Common myeloid progenitor, CD34-positive (primary cell): ENCODE measurements around the gene CEP85L.

Experiments
- CTCF ChIA-PET: fragments of 350-600 bp; sonication (Branson Sonifier 250); formaldehyde crosslinking; loops from one replicate; lab custom pipeline; 2021; ENCODE audit warnings: antibody characterized with exemption; lab: Charles Lee
- POLR2A ChIA-PET: fragments of 350-600 bp; sonication (Branson Sonifier 250); formaldehyde crosslinking; loops from one replicate; lab custom pipeline; 2021; ENCODE audit warnings: antibody characterized with exemption; lab: Charles Lee
- DNase-seq, 3 donors: peaks; one replicate each; pipeline versions ENCODE4 v3.0.0 to v3.0.0-alpha.2; 2013
- H3K27ac ChIP-seq, 2 experiments: 1 replicate in 1 of 2; 2 replicates in 1 of 2; pipeline ENCODE4 v1.7.0; 2013; ENCODE audit warnings: inconsistent platforms in 2 of 2, low read length in 2 of 2, mild to moderate bottlenecking in 2 of 2, low read depth in 1 of 2, moderate library complexity in 1 of 2; ENCODE audit not compliant: severe bottlenecking in 2 of 2, insufficient read depth in 1 of 2, poor library complexity in 1 of 2
- H3K27me3 ChIP-seq, 5 experiments: replicated peaks in 2 of 5; 1 replicate in 3 of 5; 2 replicates in 2 of 5; pipeline versions ENCODE4 v1.6.1 to v1.7.0; 2013; ENCODE audit warnings: low read length in 4 of 5, mild to moderate bottlenecking in 2 of 5, moderate library complexity in 2 of 5, inconsistent platforms in 1 of 5; ENCODE audit not compliant: insufficient read depth in 5 of 5, control insufficient read depth in 4 of 5
- H3K36me3 ChIP-seq, 4 experiments: 1 replicate in 2 of 4; 2 replicates in 2 of 4; pipeline versions ENCODE4 v1.6.1 to v1.7.0; 2013; ENCODE audit warnings: low read length in 3 of 4, control low read depth in 1 of 4, mild to moderate bottlenecking in 1 of 4; ENCODE audit not compliant: control insufficient read depth in 4 of 4, insufficient read depth in 4 of 4
- H3K4me1 ChIP-seq, 4 experiments: 1 replicate in 3 of 4; 2 replicates in 1 of 4; pipeline versions ENCODE4 v1.6.1 to v1.7.1; 2013; ENCODE audit warnings: low read length in 3 of 4, mild to moderate bottlenecking in 3 of 4, control low read depth in 1 of 4, inconsistent platforms in 1 of 4, moderate library complexity in 1 of 4; ENCODE audit not compliant: control insufficient read depth in 4 of 4, insufficient read depth in 4 of 4; ENCODE audit errors: control extremely low read depth in 1 of 4
- H3K4me3 ChIP-seq, 7 experiments: 1 replicate in 4 of 7; 2 replicates in 3 of 7; pipeline versions ENCODE4 v1.5.1 to v1.7.0; 2013; ENCODE audit warnings: mild to moderate bottlenecking in 7 of 7, low read length in 6 of 7, moderate library complexity in 6 of 7, inconsistent platforms in 2 of 7, low read depth in 2 of 7, control low read depth in 1 of 7; ENCODE audit not compliant: insufficient read depth in 4 of 7, control insufficient read depth in 1 of 7; ENCODE audit errors: extremely low read depth in 1 of 7
- H3K9me3 ChIP-seq, 5 experiments: 1 replicate in 4 of 5; 2 replicates in 1 of 5; pipeline versions ENCODE4 v1.6.1 to v1.7.1; 2013; ENCODE audit warnings: low read length in 4 of 5, mild to moderate bottlenecking in 2 of 5, inconsistent platforms in 1 of 5, low read depth in 1 of 5, moderate library complexity in 1 of 5; ENCODE audit not compliant: control insufficient read depth in 4 of 5, insufficient read depth in 2 of 5; ENCODE audit errors: control extremely low read depth in 1 of 5
- WGBS: methylation state at CpG from one replicate; pipeline ENCODE4 v1.1.5; 2013; ENCODE audit not compliant: insufficient coverage; 5-methylcytosine and 5-hydroxymethylcytosine counted together

CEP85L gene

GRCh38 chr6:118617417-118617816, 34.0 kb downstream of the CEP85L start:
- Histone ChIP-seq H3K9me3 (peaks cover 0 to 4% (median 0%) of the 10 kb centered on the region in 5 experiments), H3K27ac (peak overlapping the region; percentile 1 to 43), H3K4me3 (peak overlapping the region in 4 of 7 experiments; percentile 16 to 66 (median 44)), H3K27me3 (no peaks in the 10 kb centered on the region), H3K4me1 (peaks cover 0 to 18% (median 6%) of the 10 kb centered on the region in 4 experiments), H3K36me3 (no peaks in the 10 kb centered on the region)
- DNase-seq = peak in 1 of 3 donors; percentile 28
- 37% methylated on average over 11 of the region's 11 CpGs for WGBS
- CTCF ChIA-PET = interaction anchor here (0.6 to 2.3 kb wide), 7 partner anchors 16 to 464 kb away, joined by 3 to 8 read pairs (median 4); no protein-coding TSS in a partner anchor
- POLR2A ChIA-PET = interaction anchor here (0.6 kb wide), 1 partner anchor 50 kb away, joined by 3 read pairs; no protein-coding TSS in a partner anchor

- CTCF ChIA-PET = no interaction called here
- no peaks in the 10 kb centered on the region for H3K27me3 ChIP-seq
Measured at GRCh38 chr6:118611334-118611733, 40.1 kb downstream of the CEP85L start.

GRCh38 chr6:118606858-118607257, 44.5 kb downstream of the CEP85L start:
- Histone ChIP-seq H3K36me3 (peaks cover 0 to 4% (median 1%) of the 10 kb centered on the region in 4 experiments), H3K4me3 (no peak overlapping the region), H3K9me3 (peaks cover 0 to 5% (median 3%) of the 10 kb centered on the region in 5 experiments), H3K27me3 (no peaks in the 10 kb centered on the region), H3K27ac (no peak overlapping the region), H3K4me1 (peaks cover 0 to 9% (median 3%) of the 10 kb centered on the region in 4 experiments)
- no peak for DNase-seq
- CTCF ChIA-PET = interaction anchor here (0.7 to 1.8 kb wide), 4 partner anchors 14 to 322 kb away, joined by 3 to 6 read pairs (median 4); no protein-coding TSS in a partner anchor
- WGBS = 95% methylated on average over 5 of the region's 5 CpGs
- POLR2A ChIA-PET = no interaction called here

More at GRCh38 chr6:118611334-118611733, 40.1 kb downstream of the CEP85L start:
- Histone ChIP-seq H3K9me3 (peaks cover 0 to 7% (median 3%) of the 10 kb centered on the region in 5 experiments), H3K27ac (no peak overlapping the region), H3K36me3 (peaks cover 0 to 2% (median 0%) of the 10 kb centered on the region in 4 experiments), H3K4me3 (no peak overlapping the region), H3K4me1 (peaks cover 0 to 6% (median under 1%) of the 10 kb centered on the region in 4 experiments)
- WGBS = no CpG with 5 or more reads among the region's 3 CpGs
- POLR2A ChIA-PET = no interaction called here
- DNase-seq = no peak

- peak in 2 of 3 donors; percentile 24 to 34 for DNase-seq
- CTCF ChIA-PET = interaction anchor here (0.7 to 1.8 kb wide), 4 partner anchors 14 to 321 kb away, joined by 3 to 6 read pairs (median 4); no protein-coding TSS in a partner anchor
Measured at GRCh38 chr6:118606268-118606667, 45.1 kb downstream of the CEP85L start.

GRCh38 chr6:118603372-118603771, 48.0 kb downstream of the CEP85L start:
- H3K9me3 ChIP-seq = peaks cover 0 to 4% (median 3%) of the 10 kb centered on the region in 5 experiments
- peaks cover 0 to 4% (median 1%) of the 10 kb centered on the region in 4 experiments for H3K36me3 ChIP-seq
- no peak overlapping the region for H3K27ac ChIP-seq
- H3K4me1 ChIP-seq = peaks cover 0 to 9% (median 3%) of the 10 kb centered on the region in 4 experiments
- CTCF ChIA-PET = interaction anchor here (1.1 to 1.6 kb wide), 3 partner anchors 12 to 18 kb away, joined by 3 to 5 read pairs (median 3); no protein-coding TSS in a partner anchor
- no peak for DNase-seq
- H3K4me3 ChIP-seq = no peak overlapping the region
- WGBS = 100% methylated on average over 1 of the region's 2 CpGs
- no peaks in the 10 kb centered on the region for H3K27me3 ChIP-seq
- POLR2A ChIA-PET = no interaction called here

More at GRCh38 chr6:118606268-118606667, 45.1 kb downstream of the CEP85L start:
- Histone ChIP-seq H3K4me1 (peaks cover 0 to 9% (median 3%) of the 10 kb centered on the region in 4 experiments), H3K4me3 (no peak overlapping the region), H3K27ac (no peak overlapping the region), H3K27me3 (no peaks in the 10 kb centered on the region), H3K9me3 (peaks cover 0 to 4% (median 3%) of the 10 kb centered on the region in 5 experiments), H3K36me3 (peaks cover 0 to 4% (median 2%) of the 10 kb centered on the region in 4 experiments)
- POLR2A ChIA-PET = no interaction called here
- WGBS = 96% methylated on average over 2 of the region's 3 CpGs

- WGBS = 67% methylated on average over 1 of the region's 2 CpGs
- Histone ChIP-seq H3K9me3 (peaks cover 0 to 4% (median 3%) of the 10 kb centered on the region in 5 experiments), H3K36me3 (peaks cover 0 to 4% (median 1%) of the 10 kb centered on the region in 4 experiments), H3K4me3 (no peak overlapping the region), H3K27me3 (no peaks in the 10 kb centered on the region), H3K4me1 (peaks cover 0 to 9% (median 2%) of the 10 kb centered on the region in 4 experiments), H3K27ac (no peak overlapping the region)
- DNase-seq = no peak
- CTCF ChIA-PET = interaction anchor here (1.4 to 1.6 kb wide), 2 partner anchors 13 to 19 kb away, joined by 3 to 5 read pairs; no protein-coding TSS in a partner anchor
- POLR2A ChIA-PET = interaction anchor here (0.6 kb wide), 1 partner anchor 642 kb away, joined by 4 read pairs; no protein-coding TSS in a partner anchor
Measured at GRCh38 chr6:118602300-118602699, 49.1 kb downstream of the CEP85L start.

GRCh38 chr6:118598324-118598723, 53.1 kb downstream of the CEP85L start:
- 100% methylated on average over 2 of the region's 2 CpGs for WGBS
- Histone ChIP-seq H3K4me1 (peaks cover 0 to 6% (median 2%) of the 10 kb centered on the region in 4 experiments), H3K9me3 (peaks cover 0 to 3% (median 0%) of the 10 kb centered on the region in 5 experiments), H3K4me3 (no peak overlapping the region), H3K36me3 (peaks cover 0 to 4% (median 1%) of the 10 kb centered on the region in 4 experiments), H3K27ac (no peak overlapping the region), H3K27me3 (no peaks in the 10 kb centered on the region)
- no peak for DNase-seq
- CTCF ChIA-PET = interaction anchor here (0.6 to 1.5 kb wide), 4 partner anchors 13 to 110 kb away, joined by 3 to 5 read pairs (median 4); no protein-coding TSS in a partner anchor
- POLR2A ChIA-PET = no interaction called here
